ENCODE data around the gene PPM1E. TPM values are rescaled to one million over a fixed set of nuclear protein-coding genes. Genes with fewer than 3 reads are reported as not detected.

Gene PPM1E
- total RNA-seq, 4 donors from 2014 or later: 0.19 to 0.48 (median 0.46) TPM; not detected in 1

DNA sequence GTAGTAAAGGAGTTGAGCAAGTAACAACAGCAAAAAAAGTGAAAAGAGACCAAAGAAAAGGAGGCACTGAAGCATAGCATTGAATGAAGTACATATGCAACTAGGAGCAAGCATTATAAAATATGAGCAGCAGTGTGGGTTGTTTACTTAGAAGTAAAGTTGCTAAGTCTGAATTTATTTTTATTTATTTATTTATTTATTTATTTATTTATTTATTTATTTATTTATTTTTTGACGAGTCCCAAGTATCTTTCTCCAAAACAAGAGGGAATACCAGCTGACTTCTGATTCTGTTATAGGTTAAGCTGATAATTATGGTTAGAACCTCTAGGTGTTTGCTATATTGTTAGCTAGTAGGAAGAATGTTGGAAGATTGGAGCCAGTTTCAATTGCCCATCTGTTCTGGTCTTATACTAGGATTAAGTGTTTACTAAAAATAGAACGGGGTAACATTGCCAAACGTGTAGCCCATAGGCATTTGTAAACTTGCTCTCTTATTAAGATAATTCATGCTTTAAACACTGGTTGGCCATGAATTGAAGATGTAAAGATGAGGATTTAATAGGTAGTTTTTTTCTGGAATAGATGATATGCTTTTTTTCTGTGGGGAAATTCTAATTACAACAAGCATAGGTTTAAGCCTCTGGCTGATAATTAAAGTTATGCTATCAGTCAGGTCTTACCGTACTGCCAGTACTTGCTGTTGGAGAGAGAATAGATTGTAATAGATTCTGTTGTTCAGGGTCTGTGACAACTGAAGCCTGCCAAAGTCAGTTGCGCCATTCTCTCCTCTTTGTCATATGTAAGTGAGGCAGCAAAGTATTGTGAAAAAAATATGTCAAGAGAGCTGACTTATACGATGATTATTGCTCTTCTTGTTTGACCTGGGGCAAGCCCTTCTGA, 66.7 kb downstream of the PPM1E start:
- DNase-seq (ENCODE audit: low spot score) (no peak), ATAC-seq (ENCODE audit: low FRiP score) (no peak)
- TF ChIP-seq, protein P1, sequence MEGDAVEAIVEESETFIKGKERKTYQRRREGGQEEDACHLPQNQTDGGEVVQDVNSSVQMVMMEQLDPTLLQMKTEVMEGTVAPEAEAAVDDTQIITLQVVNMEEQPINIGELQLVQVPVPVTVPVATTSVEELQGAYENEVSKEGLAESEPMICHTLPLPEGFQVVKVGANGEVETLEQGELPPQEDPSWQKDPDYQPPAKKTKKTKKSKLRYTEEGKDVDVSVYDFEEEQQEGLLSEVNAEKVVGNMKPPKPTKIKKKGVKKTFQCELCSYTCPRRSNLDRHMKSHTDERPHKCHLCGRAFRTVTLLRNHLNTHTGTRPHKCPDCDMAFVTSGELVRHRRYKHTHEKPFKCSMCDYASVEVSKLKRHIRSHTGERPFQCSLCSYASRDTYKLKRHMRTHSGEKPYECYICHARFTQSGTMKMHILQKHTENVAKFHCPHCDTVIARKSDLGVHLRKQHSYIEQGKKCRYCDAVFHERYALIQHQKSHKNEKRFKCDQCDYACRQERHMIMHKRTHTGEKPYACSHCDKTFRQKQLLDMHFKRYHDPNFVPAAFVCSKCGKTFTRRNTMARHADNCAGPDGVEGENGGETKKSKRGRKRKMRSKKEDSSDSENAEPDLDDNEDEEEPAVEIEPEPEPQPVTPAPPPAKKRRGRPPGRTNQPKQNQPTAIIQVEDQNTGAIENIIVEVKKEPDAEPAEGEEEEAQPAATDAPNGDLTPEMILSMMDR (IDR thresholded peaks at IDR 0.05): no peak

DNA sequence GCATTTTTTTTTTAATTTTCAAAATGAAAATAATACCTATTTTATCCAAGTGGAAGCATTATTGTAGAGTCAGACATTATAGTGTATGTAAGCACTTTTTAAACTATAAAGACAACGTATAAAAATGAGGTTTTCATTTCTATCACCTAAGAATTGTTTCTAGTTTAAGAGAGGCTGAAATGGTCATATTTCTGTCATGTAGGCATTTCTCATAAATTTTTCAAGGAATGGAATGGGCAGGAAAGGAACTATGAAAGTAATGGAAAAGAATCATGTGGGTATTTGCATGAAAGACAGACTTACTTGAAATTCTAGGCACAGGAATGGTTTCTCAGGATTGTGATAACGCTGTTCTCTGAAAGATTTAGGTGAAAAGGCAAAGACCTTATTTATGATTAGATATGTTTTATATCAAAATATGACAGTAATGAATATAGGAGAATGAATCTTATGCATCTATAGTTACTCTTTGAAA, 67.4 kb downstream of the PPM1E start:
- DNase-seq (ENCODE audit: low spot score) (no peak), ATAC-seq (ENCODE audit: low FRiP score) (no peak)
- TF ChIP-seq, protein P1 (IDR thresholded peaks at IDR 0.05): no peak

DNA sequence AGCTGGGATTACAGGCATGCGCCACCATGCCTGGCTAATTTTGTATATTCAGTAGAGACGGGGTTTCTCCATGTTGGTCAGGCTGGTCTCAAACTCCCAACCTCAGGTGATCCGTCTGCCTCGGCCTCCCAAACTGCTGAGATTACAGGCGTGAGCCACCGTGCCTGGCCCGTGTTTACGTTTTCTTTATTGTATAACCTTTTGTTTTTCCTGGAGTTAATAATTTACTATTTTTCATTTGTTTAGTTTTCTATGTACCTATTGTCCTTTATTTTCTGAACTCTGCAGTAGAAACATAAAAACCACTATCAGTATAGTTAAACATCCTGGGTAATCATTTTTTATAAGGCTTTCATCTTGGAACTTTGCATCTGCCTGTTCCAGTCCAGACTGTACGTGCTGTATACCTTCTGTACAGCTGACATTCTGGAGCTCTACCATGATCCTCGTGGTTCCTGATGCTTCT, 73.6 kb downstream of the PPM1E start:
- TF ChIP-seq, protein P1 (IDR thresholded peaks at IDR 0.05): no peak
- no peak for ATAC-seq (ENCODE audit: low FRiP score)
- DNase-seq (ENCODE audit: low spot score): no peak

DNA sequence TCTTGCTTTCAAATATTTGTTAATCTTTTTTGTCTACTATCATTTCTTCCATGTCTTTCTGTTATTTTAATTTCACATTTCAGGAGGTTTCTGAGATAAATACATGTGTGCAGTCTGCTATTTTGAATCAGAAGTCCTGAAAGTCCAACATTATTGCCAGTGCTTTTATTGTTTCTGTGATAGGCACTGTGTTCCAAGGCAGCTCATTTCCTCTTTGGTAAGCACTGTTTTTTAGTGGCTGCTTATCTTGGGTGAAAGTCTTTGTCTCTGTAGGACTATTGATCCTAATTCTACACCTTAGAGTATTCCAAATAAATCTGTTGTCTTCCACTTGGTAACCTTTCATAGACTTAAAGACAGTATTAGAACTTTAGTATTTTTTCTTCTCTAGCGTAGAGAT, 76.1 kb downstream of the PPM1E start:
- ATAC-seq (ENCODE audit: low FRiP score): no peak
- DNase-seq (ENCODE audit: low spot score): no peak
- TF ChIP-seq, protein P1 (IDR thresholded peaks at IDR 0.05): no peak

DNA sequence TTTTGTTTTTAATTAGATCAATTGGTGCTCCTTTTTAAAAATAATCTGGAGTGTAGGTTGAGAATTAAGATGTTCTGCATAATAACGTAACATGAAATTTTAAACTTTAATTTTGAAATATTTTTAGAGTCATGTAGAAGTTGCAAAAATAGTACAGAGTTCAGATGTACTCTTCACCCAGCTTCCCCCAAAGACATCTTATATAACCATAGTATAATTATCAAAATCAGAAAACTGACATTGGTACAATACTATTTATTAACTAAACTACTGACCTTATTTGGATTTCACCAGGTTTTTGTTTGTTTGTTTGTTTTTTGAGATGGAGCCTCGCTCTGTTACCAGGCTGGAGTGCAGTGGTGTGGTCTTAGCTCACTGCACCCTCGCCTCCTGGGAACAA, 76.9 kb downstream of the PPM1E start:
- ATAC-seq (ENCODE audit: low FRiP score): no peak
- TF ChIP-seq, protein P1 (IDR thresholded peaks at IDR 0.05): no peak
- DNase-seq (ENCODE audit: low spot score): no peak

DNA sequence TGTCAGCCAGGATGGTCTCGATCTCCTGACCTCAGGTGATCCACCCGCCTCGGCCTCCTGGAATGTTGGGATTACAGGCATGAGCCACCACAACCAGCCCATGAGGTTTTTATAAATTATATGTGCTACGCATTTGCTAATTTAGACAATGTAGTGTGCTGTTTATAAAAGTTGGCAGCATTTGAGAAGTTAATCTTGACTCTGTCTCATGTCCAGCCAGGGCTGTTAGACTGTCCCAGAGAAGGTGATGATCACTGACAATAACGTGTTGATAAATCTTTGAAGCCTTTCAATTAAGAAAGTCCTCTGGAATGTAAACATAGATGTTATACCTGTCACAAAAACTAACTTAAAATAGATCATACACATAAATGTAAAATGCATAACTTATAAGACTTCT, 82.0 kb downstream of the PPM1E start:
- TF ChIP-seq, protein P1 (IDR thresholded peaks at IDR 0.05): no peak
- ATAC-seq (ENCODE audit: low FRiP score) (no peak), DNase-seq (ENCODE audit: low spot score) (no peak)
